ENCODE data around the gene HSPB8.

HSPB8 gene

DNA sequence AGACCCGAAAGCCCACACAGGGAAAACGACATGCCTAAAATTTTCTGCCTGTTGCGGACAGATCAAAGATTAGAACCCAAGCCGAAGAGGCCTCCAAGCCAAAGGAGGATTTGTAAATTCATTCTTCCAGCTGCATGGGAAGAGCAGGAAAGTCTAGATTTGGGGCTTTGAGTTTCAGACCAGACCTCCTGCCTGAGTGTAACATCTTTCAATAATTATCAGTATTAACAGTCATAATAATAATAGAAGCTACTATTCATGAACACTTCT, 1.7 kb upstream of the HSPB8 start:
- no peaks in the 10 kb centered on the region for H3K36me3 ChIP-seq (ENCODE audit: insufficient read depth)
- no peak overlapping the region for H3K4me2 ChIP-seq
- H3K9ac ChIP-seq, result no peak overlapping the region
- no peaks in the 10 kb centered on the region for H4K20me1 ChIP-seq (ENCODE audit: insufficient read depth)
- H3K27me3 ChIP-seq (ENCODE audit: insufficient read depth, low read depth), result no peaks in the 10 kb centered on the region
- TF ChIP-seq, protein P1, sequence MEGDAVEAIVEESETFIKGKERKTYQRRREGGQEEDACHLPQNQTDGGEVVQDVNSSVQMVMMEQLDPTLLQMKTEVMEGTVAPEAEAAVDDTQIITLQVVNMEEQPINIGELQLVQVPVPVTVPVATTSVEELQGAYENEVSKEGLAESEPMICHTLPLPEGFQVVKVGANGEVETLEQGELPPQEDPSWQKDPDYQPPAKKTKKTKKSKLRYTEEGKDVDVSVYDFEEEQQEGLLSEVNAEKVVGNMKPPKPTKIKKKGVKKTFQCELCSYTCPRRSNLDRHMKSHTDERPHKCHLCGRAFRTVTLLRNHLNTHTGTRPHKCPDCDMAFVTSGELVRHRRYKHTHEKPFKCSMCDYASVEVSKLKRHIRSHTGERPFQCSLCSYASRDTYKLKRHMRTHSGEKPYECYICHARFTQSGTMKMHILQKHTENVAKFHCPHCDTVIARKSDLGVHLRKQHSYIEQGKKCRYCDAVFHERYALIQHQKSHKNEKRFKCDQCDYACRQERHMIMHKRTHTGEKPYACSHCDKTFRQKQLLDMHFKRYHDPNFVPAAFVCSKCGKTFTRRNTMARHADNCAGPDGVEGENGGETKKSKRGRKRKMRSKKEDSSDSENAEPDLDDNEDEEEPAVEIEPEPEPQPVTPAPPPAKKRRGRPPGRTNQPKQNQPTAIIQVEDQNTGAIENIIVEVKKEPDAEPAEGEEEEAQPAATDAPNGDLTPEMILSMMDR (conservative IDR thresholded peaks at IDR 0.05; ENCODE audit: low read depth, low read length), result no peak
- no peak overlapping the region for H3K4me3 ChIP-seq (IDR thresholded peaks at IDR 0.05; ENCODE audit: insufficient read depth, low read depth, low read length)
- no peaks in the 10 kb centered on the region for H3K4me1 ChIP-seq (ENCODE audit: low read depth, poor library complexity, severe bottlenecking)
- no peaks in the 10 kb centered on the region for H3K79me2 ChIP-seq (ENCODE audit: insufficient read depth, low read depth)
- H3K27ac ChIP-seq, result no peak overlapping the region
- no peak overlapping the region for H2AFZ ChIP-seq (ENCODE audit: low read depth)

DNA sequence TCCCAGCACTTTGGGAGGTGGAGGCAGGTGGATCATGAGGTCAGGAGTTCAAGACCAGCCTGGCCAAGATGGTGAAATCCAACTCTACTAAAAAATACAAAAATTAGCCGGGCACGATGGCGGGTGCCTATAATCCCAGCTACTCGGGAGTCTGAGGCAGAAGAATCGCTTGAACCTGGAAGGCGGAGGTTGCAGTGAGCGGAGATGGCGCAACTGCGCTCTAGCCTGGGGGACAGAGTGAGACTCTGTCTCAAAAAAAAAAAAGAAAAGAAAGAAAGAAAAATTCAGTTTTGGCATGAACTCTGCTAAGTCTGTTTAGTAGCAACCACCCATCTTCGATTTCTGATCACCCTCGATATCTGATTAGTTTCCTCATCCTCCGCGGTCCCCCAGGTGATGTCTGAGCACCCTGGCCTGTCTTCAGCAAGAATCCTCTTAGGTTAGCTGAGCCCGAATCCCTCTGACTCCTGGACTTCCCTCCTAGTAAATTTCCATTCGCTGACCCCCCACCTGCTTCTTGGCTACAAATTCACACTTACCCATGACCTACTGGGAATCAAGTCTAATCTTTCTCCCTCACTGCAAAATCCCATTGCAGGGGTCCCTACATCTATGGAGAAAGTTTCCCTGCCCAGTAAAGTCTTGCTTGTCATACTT, 879 bp upstream of the HSPB8 start:
- H3K4me3 ChIP-seq (IDR thresholded peaks at IDR 0.05; ENCODE audit: insufficient read depth, low read depth, low read length), result no peak overlapping the region
- TF ChIP-seq, protein P1 (conservative IDR thresholded peaks at IDR 0.05; ENCODE audit: low read depth, low read length), result no peak
- H3K4me2 ChIP-seq, result no peak overlapping the region
- H3K79me2 ChIP-seq (ENCODE audit: insufficient read depth, low read depth), result no peaks in the 10 kb centered on the region
- no peak overlapping the region for H3K9ac ChIP-seq
- H3K36me3 ChIP-seq (ENCODE audit: insufficient read depth), result no peaks in the 10 kb centered on the region
- no peaks in the 10 kb centered on the region for H3K4me1 ChIP-seq (ENCODE audit: low read depth, poor library complexity, severe bottlenecking)
- no peak overlapping the region for H2AFZ ChIP-seq (ENCODE audit: low read depth)
- no peak overlapping the region for H3K27ac ChIP-seq
- H3K27me3 ChIP-seq (ENCODE audit: insufficient read depth, low read depth), result no peaks in the 10 kb centered on the region
- H4K20me1 ChIP-seq (ENCODE audit: insufficient read depth), result no peaks in the 10 kb centered on the region

DNA sequence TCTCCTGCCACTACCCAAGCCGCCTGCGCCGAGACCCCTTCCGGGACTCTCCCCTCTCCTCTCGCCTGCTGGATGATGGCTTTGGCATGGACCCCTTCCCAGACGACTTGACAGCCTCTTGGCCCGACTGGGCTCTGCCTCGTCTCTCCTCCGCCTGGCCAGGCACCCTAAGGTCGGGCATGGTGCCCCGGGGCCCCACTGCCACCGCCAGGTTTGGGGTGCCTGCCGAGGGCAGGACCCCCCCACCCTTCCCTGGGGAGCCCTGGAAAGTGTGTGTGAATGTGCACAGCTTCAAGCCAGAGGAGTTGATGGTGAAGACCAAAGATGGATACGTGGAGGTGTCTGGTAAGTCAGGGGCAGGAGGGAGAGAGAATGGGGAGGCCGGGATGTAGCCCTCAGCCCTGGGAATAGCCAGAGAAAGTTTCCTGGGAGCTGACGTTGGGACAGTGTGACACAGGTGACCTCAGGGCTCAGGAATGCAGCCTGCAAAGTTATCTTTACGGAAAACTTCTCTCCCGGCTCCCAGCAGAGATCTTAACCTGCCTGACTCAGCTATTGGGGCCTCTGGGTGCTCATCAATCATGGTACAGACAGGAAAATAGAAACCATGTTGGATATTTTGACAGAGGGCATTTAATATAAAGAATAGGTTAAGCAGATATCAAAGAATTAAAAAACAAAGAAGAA, 747 bp downstream of the HSPB8 start:
- Histone ChIP-seq H3K4me3 (IDR thresholded peaks at IDR 0.05; ENCODE audit: insufficient read depth, low read depth, low read length) (no peak overlapping the region), H3K4me2 (no peak overlapping the region), H4K20me1 (ENCODE audit: insufficient read depth) (no peaks in the 10 kb centered on the region), H3K4me1 (ENCODE audit: low read depth, poor library complexity, severe bottlenecking) (no peaks in the 10 kb centered on the region), H3K27me3 (ENCODE audit: insufficient read depth, low read depth) (no peaks in the 10 kb centered on the region), H3K9ac (no peak overlapping the region), H3K27ac (no peak overlapping the region), H3K79me2 (ENCODE audit: insufficient read depth, low read depth) (no peaks in the 10 kb centered on the region), H3K36me3 (ENCODE audit: insufficient read depth) (no peaks in the 10 kb centered on the region), H2AFZ (ENCODE audit: low read depth) (no peak overlapping the region)
- TF ChIP-seq, protein P1 (conservative IDR thresholded peaks at IDR 0.05; ENCODE audit: low read depth, low read length), result no peak

DNA sequence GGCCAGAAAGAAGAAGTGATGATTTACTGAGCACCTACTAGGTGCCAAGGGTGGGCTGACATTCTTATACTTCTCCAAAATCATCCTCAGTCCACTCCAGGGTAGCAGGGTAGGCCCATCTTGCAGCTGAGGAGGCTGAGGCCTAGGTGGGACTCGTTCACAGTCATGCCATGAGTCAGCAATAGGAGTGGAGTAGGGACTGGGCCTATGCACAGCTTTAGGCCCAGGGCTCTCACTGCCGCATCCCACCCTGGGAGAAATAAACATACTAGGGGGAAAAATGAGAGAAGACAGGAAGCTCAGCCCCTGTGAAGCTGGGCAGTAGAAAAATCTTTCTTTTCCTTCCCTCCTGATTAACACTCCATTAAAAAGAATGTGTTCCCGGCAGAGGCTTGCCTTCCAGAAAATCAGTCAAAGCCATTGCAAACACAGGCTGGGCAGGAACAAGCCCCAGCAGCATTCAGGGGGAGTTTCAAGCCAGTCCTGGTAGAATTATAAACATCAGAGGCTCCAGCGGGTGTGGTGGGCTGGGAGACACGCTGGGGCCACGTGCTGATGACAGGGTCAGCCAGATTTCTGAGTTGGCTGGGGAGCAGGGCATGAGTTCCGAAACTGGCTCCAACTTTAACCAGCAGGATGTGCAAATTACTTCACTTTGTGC, 1.8 kb downstream of the HSPB8 start:
- Histone ChIP-seq H3K27ac (no peak overlapping the region), H3K79me2 (ENCODE audit: insufficient read depth, low read depth) (no peaks in the 10 kb centered on the region), H3K4me3 (IDR thresholded peaks at IDR 0.05; ENCODE audit: insufficient read depth, low read depth, low read length) (no peak overlapping the region), H3K36me3 (ENCODE audit: insufficient read depth) (no peaks in the 10 kb centered on the region), H3K4me1 (ENCODE audit: low read depth, poor library complexity, severe bottlenecking) (no peaks in the 10 kb centered on the region), H3K27me3 (ENCODE audit: insufficient read depth, low read depth) (no peaks in the 10 kb centered on the region), H2AFZ (ENCODE audit: low read depth) (no peak overlapping the region), H3K9ac (no peak overlapping the region), H3K4me2 (no peak overlapping the region), H4K20me1 (ENCODE audit: insufficient read depth) (no peaks in the 10 kb centered on the region)
- TF ChIP-seq, protein P1 (conservative IDR thresholded peaks at IDR 0.05; ENCODE audit: low read depth, low read length), result no peak

All from KMS-11 (cell line).